ENCODE results near the gene ZNF804A.
"Not testable (repeated sequence)": the region's sequence is repeated elsewhere in the genome, so short reads cannot be mapped to it uniquely, and the experiment has no call there.

The ZNF804A gene

DNA sequence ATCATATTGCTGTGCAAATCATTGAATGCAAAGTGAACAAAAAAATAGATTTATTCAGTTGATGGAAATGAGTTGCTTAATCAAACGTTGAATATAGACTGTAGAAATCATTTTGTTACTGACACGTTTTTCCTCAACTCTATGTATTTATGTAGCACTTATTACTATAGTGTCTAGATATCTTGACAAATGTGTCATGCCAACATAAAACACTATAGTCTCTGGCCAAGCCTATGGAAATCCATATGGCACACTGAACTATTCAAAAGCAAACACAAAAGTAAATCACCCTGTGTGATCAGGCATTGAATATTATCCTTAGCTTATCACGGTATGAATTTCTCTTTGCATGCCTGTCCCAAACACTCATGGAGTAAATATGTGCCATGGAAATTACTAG lies 131.3 kb downstream of the ZNF804A start:
- DNase-seq: no peak

- no peak for DNase-seq
These were observed 132.0 kb downstream of the ZNF804A start for GRCh38 chr2:184730288-184730687.

GRCh38 chr2:184734338-184734737 lies 136.0 kb downstream of the ZNF804A start:
- DNase-seq: no peak

DNA sequence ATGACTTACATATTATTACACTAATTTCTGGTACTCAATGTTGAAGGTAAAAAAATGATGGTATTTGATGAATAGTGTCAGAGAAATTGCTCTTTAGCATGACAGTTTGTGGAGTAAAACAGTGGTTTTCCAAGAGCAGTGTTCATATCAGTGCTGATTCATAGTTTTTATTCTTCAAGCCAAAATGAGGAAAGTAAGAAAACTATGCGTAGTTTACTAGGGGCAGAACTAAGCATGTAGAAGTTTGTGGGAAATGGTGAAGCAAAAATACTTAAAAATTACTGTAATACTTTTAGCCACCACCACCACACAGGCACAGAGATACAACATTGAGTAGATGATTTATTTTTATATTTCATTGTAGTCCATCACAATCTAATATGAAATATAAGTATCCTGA lies 137.3 kb downstream of the ZNF804A start:
- no peak for DNase-seq

GRCh38 chr2:184743096-184743495 lies 144.8 kb downstream of the ZNF804A start:
- no peak for DNase-seq

DNA sequence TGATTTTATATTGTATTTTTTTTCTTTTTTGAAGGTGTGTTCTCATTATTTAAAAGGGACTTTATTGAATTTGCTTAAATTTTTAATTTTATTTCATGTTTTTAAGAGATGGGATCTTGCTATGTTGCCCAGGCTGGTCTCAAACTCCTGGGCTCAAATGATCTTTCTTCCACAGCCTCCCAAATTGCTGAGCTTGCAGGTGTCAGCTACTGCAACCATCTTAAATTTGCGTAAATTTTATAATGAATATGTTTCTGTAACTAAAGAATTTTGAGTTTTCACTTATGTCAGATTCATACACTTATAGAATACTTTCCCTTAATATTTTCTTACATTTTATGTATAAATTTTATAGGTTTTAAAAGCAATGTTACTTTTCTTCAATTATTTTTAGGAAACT lies 157.8 kb downstream of the ZNF804A start:
- no peak for DNase-seq

- no peak for DNase-seq
These were observed 158.6 kb downstream of the ZNF804A start for GRCh38 chr2:184756885-184757284.

- not testable (repeated sequence) for DNase-seq
These were observed 161.4 kb downstream of the ZNF804A start for GRCh38 chr2:184759557-184760255.

GRCh38 chr2:184760931-184761330 lies 162.6 kb downstream of the ZNF804A start:
- no peak for DNase-seq

- DNase-seq: no peak
These were observed 167.0 kb downstream of the ZNF804A start for GRCh38 chr2:184765112-184765895.

GRCh38 chr2:184767059-184767458 lies 168.7 kb downstream of the ZNF804A start:
- DNase-seq: no peak

- DNase-seq: no peak
These were observed 170.7 kb downstream of the ZNF804A start for GRCh38 chr2:184769023-184769422.

- no peak for DNase-seq
These were observed 171.4 kb downstream of the ZNF804A start for GRCh38 chr2:184769686-184770085.

- no peak for DNase-seq
These were observed 181.4 kb downstream of the ZNF804A start for GRCh38 chr2:184779777-184780176.

DNA sequence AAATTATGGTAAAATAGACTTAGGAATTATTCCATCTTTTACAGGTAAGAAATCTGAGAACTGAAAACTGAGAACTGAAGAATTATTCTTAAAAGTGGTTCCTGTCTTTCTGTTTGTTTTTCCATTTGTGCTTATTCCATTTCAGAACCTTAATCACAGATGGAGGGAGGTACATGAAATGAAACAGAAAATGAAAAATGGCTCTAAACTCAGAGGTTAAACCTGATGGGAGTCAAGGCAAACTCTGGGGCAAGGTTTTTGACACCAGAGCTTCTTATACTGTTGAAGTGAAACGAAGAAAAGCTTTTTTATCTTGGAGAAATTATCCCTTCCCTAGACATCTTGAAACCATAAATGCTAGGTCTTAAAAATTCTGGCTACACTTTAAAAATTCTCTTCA lies 182.1 kb downstream of the ZNF804A start:
- DNase-seq: no peak

DNA sequence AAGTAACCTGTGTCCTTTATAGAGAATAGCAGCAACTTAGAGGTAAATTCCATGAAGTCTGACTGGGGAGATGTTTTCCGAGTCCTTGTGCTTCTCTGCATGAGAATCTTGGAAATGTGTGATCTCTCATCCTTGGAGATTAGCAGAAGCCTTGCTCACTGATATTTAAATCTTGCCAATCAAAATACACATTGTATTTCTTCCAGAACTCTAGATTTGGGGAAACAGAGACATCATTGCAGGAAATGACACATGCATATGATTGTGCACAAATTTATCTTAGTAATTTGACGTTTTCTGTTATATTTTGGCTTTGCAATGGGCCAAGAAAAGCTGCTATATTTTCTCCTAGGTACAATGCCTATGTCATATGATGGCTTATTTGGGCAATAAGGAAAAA lies 182.6 kb downstream of the ZNF804A start:
- no peak for DNase-seq

DNA sequence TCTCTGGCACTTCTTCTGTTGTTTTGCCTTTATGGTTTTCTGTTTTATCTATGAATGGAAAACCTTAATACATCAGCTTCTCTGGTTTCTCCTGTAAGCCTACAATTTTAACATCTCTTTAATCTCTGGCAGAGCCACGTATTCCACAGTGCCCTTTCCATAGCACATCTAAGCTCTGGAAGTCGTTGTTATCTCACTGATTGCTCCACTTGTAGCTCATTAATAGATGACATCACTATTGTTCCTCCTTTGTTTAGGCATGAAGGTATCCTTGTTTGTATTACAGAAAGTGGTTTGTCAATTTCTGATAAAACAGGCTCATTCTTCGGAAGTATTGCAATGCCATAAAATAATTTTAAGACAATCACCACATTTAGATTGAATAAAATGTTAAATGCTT lies 185.2 kb downstream of the ZNF804A start:
- DNase-seq: no peak

GRCh38 chr2:184793176-184793575 lies 194.8 kb downstream of the ZNF804A start:
- no peak for DNase-seq

DNA sequence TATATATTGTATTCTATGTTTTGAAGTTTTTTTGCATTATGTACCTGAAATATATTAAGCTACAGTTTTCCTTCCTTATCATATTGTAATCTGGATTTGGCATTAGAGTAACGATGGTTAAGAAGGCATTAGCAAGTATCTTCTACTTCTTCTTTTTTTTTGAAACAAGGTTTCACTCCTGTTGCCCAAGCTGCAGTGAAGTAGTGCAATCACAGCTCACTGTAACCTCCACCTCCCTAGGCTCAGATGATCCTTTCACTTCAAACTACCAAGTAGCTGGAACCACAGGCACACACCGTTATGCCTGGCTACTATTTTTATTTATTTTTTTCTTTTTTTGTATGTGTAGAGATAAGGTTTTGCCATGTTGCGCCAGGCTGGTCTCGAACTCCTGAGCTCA lies 201.1 kb downstream of the ZNF804A start:
- DNase-seq: no peak

- no peak for DNase-seq
These were observed 216.1 kb downstream of the ZNF804A start for GRCh38 chr2:184814421-184814820.

DNA sequence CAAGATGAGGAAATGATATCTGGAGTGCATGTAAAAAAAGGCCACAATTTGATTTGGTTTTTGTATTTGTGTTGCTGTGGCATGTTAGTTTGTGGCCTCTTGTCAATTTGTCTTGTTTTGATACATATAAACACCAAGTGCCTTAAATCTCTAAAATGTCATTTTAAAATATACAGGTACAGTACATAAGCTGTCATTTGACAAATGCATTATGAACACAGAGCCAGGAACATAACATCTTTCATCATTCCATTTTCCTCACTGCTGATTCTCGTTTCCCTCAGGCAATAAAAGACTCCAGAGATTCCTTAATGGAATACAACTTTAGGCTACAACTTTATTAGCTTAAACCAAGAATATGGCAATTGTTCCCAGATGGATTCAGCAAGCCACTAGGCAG lies 217.5 kb downstream of the ZNF804A start:
- no peak for DNase-seq

GRCh38 chr2:184824597-184824996 lies 226.3 kb downstream of the ZNF804A start:
- DNase-seq: no peak

DNA sequence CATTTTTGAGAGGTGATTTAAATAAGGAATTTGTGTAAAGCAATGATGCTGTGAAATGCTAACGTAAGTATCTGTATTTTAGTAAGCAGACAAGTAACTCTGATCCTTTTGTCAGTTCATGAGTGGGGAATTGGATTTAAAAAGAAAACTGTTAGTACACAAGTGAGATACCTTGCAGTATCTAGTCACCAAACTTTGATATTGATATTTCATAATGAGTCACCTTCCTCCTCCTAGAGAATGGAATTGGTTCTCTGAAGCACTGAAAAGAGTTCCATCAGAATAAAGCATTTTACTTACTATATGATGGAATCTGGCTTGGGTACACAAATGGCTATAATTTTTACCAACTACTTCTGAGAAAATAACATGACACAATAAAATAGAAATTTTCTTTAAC lies 232.2 kb downstream of the ZNF804A start:
- DNase-seq: no peak

DNA sequence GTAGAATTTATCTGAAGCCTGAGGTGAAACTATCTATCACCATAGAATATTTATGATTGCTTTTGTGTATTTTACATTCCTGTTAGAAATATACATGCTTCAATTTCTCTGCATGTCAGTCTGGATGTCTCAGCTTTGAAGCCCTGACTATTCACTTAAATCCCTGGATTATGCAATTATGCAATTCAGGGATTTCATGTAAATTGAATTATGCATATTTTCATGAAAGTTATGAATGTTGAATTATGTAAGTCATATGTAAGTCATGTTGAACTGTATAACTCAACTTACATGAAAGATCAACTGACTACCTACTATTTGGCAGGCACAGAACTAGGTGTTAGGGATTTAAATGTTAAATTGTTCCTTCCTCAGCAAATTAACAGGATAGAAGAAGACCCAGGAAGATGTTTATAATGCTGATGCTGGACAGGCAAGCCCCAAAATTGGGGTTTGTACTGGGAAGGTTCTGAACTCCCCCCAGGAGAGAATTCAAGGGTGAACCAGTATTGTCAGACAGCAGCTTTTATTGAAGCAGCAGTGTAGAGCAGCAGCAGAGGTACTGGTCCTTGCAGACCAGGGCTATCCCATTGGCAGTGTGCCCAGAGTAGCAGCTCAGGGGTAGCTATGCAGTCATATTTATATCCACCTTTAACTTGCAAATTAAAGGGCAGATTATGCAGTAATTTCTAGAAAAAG lies 236.5 kb downstream of the ZNF804A start:
- no peak for DNase-seq

Measured in cerebellar nuclear complex (tissue), 1 donor.